Body of pancreas (tissue), 4 donors: Measurements from ENCODE around the gene CLTC. TPM values are rescaled to one million over a fixed set of nuclear protein-coding genes. Genes with fewer than 3 reads are reported as not detected.

Source experiments
- ATAC-seq: fragments of 150-250 bp; one replicate; pipeline ENCODE4 v1.9.1; 2016
- DNase-seq, 4 donors: peaks; one replicate each; pipeline ENCODE4 v3.0.0-alpha.2; 2019
- H3K27ac ChIP-seq, 4 donors: fragments of 200-600 bp; sonication (generic); 1 replicate in 3 of 4; 2 replicates in 1 of 4; pipeline versions ENCODE4 v1.5.1 to v1.6.1; 2016 to 2019; ENCODE audit warnings: mild to moderate bottlenecking in 1 of 4, mixed read lengths in 1 of 4, moderate library complexity in 1 of 4
- H3K27me3 ChIP-seq, 2 donors: fragments of 200-600 bp; sonication (generic); one replicate each; pipeline ENCODE4 v1.6.0; 2016; ENCODE audit warnings: mild to moderate bottlenecking in 1 of 2
- H3K36me3 ChIP-seq, 2 donors: fragments of 200-600 bp; sonication (generic); replicated peaks in 1 of 2; 2 replicates each; pipeline ENCODE4 v1.5.1; 2016; ENCODE audit warnings: low read depth in 2 of 2; ENCODE audit not compliant: insufficient read depth in 1 of 2
- H3K4me1 ChIP-seq: fragments of 200-600 bp; sonication (generic); one replicate; pipeline ENCODE4 v1.6.0; 2016
- H3K4me3 ChIP-seq, 2 donors: fragments of 200-600 bp; sonication (generic); 1 replicate in 1 of 2; 2 replicates in 1 of 2; pipeline ENCODE4 v1.5.1; 2016 to 2019
- H3K9me3 ChIP-seq, 3 donors: fragments of 200-600 bp; sonication (generic); 1 replicate in 2 of 3; 2 replicates in 1 of 3; pipeline ENCODE4 v1.5.1; 2016
- CTCF ChIP-seq, 7 experiments: fragments of 450-650 bp in 4 of 7; fragments of 200-600 bp in 3 of 7; sonication (generic) in 3 of 7; IDR thresholded peaks; one replicate each; pipeline ENCODE4 v1.5.1; 2016 to 2019; ENCODE audit warnings: antibody characterized with exemption in 7 of 7
- POLR2A ChIP-seq, 3 donors: fragments of 450-650 bp; IDR thresholded peaks; one replicate each; pipeline ENCODE4 v1.6.1; 2016; ENCODE audit warnings: antibody characterized with exemption in 3 of 3, mild to moderate bottlenecking in 2 of 3
- WGBS, 2 donors: methylation state at CpG; one replicate each; pipeline ENCODE4 v1.1.5; 2017; 5-methylcytosine and 5-hydroxymethylcytosine counted together
- intact Hi-C: fragments of 100-400 bp; cut with DNase I; formaldehyde crosslinking; loops from one replicate; pipeline ENCODE4 v1.15.1; 2023
- total RNA-seq, 2 donors: library from RNA; depleted of rRNA; stranded (reverse); fragments of >200 nt; gene quantifications; one replicate each; pipeline ENCODE4 v1.1.0, GENCODE V29; 2016

Gene CLTC
- total RNA-seq, 2 donors from 2014 or later: 78.1 to 112 TPM

DNA sequence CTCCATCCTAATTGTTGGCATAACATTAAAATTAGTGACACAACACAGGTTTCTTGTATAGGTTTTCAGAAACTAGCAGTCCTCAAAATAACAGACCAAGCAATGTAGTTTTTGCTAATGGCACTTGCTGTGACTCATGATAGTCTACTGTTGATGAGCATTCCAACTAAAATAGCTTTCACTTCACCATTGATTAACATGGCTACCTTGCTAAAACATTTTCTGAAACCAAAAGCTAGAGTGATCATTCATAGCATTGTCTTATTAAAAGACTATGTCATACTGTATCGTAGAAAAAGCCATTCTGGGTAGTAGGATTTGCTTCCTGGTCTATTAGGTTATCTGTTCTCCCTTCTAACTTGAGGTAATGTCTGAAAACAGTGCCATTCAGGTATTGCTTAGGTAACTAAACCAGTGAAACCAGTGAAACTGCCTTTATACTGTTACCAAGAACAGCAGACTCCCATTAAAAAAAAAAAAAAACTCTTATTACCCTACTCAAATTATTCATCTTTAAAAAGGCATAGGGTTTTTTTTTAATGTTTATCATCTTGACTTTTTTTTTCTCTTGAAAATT, 2.5 kb upstream of the CLTC start:
- WGBS, 2 donors: 74 to 77% methylated on average over 1 of the region's 1 CpG
- H3K36me3 ChIP-seq: no peaks in the 10 kb centered on the region
- no peaks in the 10 kb centered on the region for H3K9me3 ChIP-seq
- no peaks in the 10 kb centered on the region for H3K27me3 ChIP-seq
- no peak overlapping the region for H3K27ac ChIP-seq
- ATAC-seq (no peak), DNase-seq (no peak)
- no peak overlapping the region for H3K4me3 ChIP-seq
- TF ChIP-seq POLR2A (IDR thresholded peaks at IDR 0.05) (no peak), CTCF (IDR thresholded peaks at IDR 0.05) (no peak)
- H3K4me1 ChIP-seq: peaks cover 28% of the 10 kb centered on the region
- intact Hi-C loops: no loop called here

DNA sequence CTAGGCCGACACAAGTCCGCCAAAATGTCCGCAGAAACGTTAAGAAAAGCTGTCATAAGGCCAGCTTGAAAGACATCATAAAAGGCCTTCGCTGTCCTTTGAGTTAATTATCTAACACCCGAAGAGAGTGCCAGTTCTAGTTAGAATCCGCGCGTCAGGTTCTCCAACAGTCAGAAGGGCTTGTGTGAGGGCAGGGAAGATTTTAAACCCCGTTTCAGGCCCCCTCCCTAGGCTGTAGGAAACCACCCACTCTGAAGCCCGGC, 729 bp upstream of the CLTC start:
- peaks cover 45% of the 10 kb centered on the region for H3K4me1 ChIP-seq
- no peaks in the 10 kb centered on the region for H3K9me3 ChIP-seq

GRCh38 chr17:59620064-59620359, 317 bp downstream of the CLTC start:
- H3K27me3 ChIP-seq: no peaks in the 10 kb centered on the region
- H3K36me3 ChIP-seq: no peaks in the 10 kb centered on the region
- H3K4me3 ChIP-seq: peak overlapping the region; percentile 88 to 94
- TF ChIP-seq CTCF (IDR thresholded peaks at IDR 0.05): no peak
- no peak for TF ChIP-seq POLR2A (IDR thresholded peaks at IDR 0.05)
- peak overlapping the region; percentile 92 to 99 (median 98) for H3K27ac ChIP-seq
- no peak for ATAC-seq
- H3K9me3 ChIP-seq: no peaks in the 10 kb centered on the region
- H3K4me1 ChIP-seq: peaks cover 51% of the 10 kb centered on the region
- DNase-seq: no peak
- intact Hi-C loops: no loop called here
- 0 to 2% methylated on average over 9 to 13 of the region's 13 CpGs for WGBS, 2 donors

More for the DNA sequence above, 729 bp upstream of the CLTC start:
- 0% methylated on average over 11 of the region's 11 CpGs for WGBS, 2 donors
- intact Hi-C loops: no loop called here
- H3K4me3 ChIP-seq: peak overlapping the region; percentile 88 to 94
- H3K27me3 ChIP-seq: no peaks in the 10 kb centered on the region
- H3K27ac ChIP-seq: peak overlapping the region; percentile 92 to 99 (median 98)
- no peaks in the 10 kb centered on the region for H3K36me3 ChIP-seq
- no peak for ATAC-seq
- TF ChIP-seq POLR2A (IDR thresholded peaks at IDR 0.05) (no peak), CTCF (IDR thresholded peaks at IDR 0.05) (no peak)
- no peak for DNase-seq

DNA sequence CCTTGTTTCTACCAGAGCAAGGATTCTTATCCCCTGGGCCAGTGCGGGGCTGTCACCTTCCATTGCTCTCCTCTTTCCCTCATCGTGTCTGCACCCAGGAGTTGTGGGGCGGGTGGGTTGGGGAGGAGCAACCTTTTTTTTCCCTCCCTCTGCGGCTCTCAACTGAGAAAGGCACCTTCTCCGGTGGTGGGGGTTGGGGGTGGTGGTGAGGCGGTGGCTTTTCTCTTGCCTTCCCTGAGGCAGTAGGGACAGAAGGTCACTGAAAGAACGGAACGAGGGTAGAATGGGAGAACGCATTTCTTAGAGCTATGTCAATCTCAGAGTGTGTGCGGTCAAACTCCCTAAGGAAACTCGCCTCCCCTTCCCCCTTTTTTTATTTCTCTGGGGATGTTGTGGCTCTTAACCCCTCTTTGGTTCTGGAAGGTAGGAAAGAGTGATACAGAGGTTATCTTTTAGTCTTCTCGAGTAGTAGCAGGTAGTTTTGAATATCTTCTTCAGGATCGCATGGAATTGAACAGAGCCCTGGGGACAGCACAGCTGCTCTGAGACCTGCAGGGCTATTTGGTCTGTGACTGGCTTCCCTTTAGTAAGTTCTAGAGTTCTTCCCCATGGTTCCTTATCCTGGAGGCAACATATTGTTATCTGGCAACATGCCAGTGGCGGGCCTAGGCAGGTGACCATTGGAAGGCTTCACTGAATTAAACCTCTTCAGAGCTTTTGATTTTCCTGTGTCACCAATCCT, 994 bp downstream of the CLTC start:
- Histone ChIP-seq H3K36me3 (no peaks in the 10 kb centered on the region), H3K4me3 (peak overlapping the region; percentile 88 to 94), H3K27ac (peak overlapping the region; percentile 92 to 99 (median 98)), H3K9me3 (no peaks in the 10 kb centered on the region), H3K4me1 (peaks cover 55% of the 10 kb centered on the region), H3K27me3 (no peaks in the 10 kb centered on the region)
- TF ChIP-seq CTCF (IDR thresholded peaks at IDR 0.05) (no peak), POLR2A (IDR thresholded peaks at IDR 0.05) (peak in 1 of 3 donors; percentile 62)
- DNase-seq (peak; percentile 63 to 74 (median 66)), ATAC-seq (no peak)
- WGBS, 2 donors: 0 to 1% methylated on average over 14 of the region's 14 CpGs
- intact Hi-C loops: no loop called here

GRCh38 chr17:59621771-59622170, 2.1 kb downstream of the CLTC start:
- peak overlapping the region in 1 of 4 donors; percentile 92 for H3K27ac ChIP-seq

More at GRCh38 chr17:59621771-59622170, 2.1 kb downstream of the CLTC start:
- TF ChIP-seq CTCF (IDR thresholded peaks at IDR 0.05) (no peak), POLR2A (IDR thresholded peaks at IDR 0.05) (no peak)
- H3K36me3 ChIP-seq: no peaks in the 10 kb centered on the region
- ATAC-seq (no peak), DNase-seq (no peak)
- WGBS, 2 donors: 11% methylated on average over 4 of the region's 4 CpGs
- H3K9me3 ChIP-seq: no peaks in the 10 kb centered on the region
- peaks cover 66% of the 10 kb centered on the region for H3K4me1 ChIP-seq
- H3K4me3 ChIP-seq: no peak overlapping the region
- intact Hi-C loops: no loop called here
- no peaks in the 10 kb centered on the region for H3K27me3 ChIP-seq
